Mesodermal cell (in vitro differentiated cells): ENCODE measurements around the gene TRIM17.

Experiments used
- H3K27ac ChIP-seq: 2 replicates; pipeline ENCODE4 v1.7.0; 2013; ENCODE audit warnings: mild to moderate bottlenecking, low read depth, low read length, moderate library complexity; ENCODE audit not compliant: severe bottlenecking
- H3K36me3 ChIP-seq: 2 replicates; pipeline ENCODE4 v1.7.1; 2013; ENCODE audit warnings: mild to moderate bottlenecking, low read length, moderate library complexity; ENCODE audit not compliant: control insufficient read depth, insufficient read depth
- H3K4me1 ChIP-seq: one replicate; pipeline ENCODE4 v1.7.1; 2013; ENCODE audit warnings: mild to moderate bottlenecking, low read length; ENCODE audit not compliant: insufficient read depth, control insufficient read depth, poor library complexity, severe bottlenecking
- H3K4me3 ChIP-seq: 2 replicates; pipeline ENCODE4 v1.7.0; 2013; ENCODE audit warnings: low read length, control low read depth, mild to moderate bottlenecking; ENCODE audit not compliant: insufficient read depth, poor library complexity, severe bottlenecking; ENCODE audit errors: extremely low read depth
- H3K9me3 ChIP-seq: 2 replicates; pipeline ENCODE4 v1.7.1; 2013; ENCODE audit warnings: mild to moderate bottlenecking, low read length, moderate library complexity; ENCODE audit not compliant: control insufficient read depth
- WGBS, 2 experiments: methylation state at CpG; one replicate each; pipeline ENCODE4 v1.1.5; 2013; ENCODE audit warnings: missing lambda C conversion rate in 2 of 2; ENCODE audit not compliant: insufficient coverage in 2 of 2; 5-methylcytosine and 5-hydroxymethylcytosine counted together

TRIM17 gene

DNA sequence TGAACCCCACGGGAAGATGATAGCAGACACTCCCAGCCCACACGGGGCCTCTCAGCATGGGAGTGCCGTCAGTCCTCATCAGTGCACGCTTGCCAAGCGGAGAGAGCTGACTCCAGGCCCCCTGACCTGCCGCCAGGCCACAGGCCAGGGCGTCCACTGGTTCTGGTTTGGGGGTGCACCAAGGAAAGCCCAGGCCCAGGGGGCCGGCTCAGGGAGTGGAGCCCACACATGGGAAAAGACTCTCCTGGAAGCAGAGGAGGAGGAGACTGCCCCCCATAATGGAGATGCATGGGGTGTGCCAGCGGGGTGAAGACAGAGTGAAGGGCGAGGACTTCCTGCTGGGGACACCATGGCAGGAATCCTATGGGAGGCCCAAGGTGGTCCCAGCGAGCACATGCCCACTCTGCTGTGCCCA lies 16.4 kb downstream of the TRIM17 start:
- peaks cover 82% of the 10 kb centered on the region for H3K36me3 ChIP-seq
- peaks cover 11% of the 10 kb centered on the region for H3K4me1 ChIP-seq
- H3K27ac ChIP-seq = no peak overlapping the region
- WGBS, 2 experiments = 95 to 99% methylated on average over 10 of the region's 11 CpGs
- no peaks in the 10 kb centered on the region for H3K9me3 ChIP-seq
- no peak overlapping the region for H3K4me3 ChIP-seq

DNA sequence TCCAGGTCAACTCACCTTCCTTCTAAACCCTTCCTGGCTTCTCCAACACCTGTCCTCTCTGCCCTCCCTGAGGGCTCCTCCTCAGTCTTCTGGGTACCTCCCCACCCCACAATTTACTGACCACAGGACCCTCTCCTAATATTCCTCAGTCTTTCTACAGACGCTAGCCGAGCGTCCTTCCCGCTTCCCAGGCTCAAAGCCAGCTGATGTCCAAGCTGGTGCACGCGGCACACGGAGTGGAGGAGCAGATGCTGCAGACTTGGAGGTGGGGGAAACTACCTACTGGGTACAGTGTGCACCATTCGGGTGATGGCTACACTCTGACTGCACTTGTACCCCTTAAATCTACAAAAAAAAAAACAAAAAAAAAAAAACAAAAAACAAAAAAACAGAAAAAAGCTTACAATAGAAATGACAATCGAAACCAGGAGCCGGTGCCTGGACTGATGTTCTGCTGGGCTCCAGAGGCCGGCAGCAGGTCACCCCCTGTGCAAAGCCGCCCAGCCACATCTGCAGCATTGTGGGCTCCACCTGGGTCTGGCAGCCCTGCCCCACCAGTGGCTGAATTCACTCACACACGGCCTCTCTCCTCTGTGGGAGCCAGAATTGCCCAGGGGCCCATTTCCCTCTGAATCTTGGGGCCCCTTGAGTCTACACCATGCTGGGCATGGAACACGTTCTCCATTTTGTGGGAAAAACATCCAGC lies 17.0 kb downstream of the TRIM17 start:
- Histone ChIP-seq H3K9me3 (no peaks in the 10 kb centered on the region), H3K27ac (no peak overlapping the region), H3K4me1 (peaks cover 7% of the 10 kb centered on the region), H3K36me3 (peaks cover 88% of the 10 kb centered on the region), H3K4me3 (no peak overlapping the region)
- WGBS, 2 experiments = 97% methylated on average over 9 of the region's 14 CpGs

DNA sequence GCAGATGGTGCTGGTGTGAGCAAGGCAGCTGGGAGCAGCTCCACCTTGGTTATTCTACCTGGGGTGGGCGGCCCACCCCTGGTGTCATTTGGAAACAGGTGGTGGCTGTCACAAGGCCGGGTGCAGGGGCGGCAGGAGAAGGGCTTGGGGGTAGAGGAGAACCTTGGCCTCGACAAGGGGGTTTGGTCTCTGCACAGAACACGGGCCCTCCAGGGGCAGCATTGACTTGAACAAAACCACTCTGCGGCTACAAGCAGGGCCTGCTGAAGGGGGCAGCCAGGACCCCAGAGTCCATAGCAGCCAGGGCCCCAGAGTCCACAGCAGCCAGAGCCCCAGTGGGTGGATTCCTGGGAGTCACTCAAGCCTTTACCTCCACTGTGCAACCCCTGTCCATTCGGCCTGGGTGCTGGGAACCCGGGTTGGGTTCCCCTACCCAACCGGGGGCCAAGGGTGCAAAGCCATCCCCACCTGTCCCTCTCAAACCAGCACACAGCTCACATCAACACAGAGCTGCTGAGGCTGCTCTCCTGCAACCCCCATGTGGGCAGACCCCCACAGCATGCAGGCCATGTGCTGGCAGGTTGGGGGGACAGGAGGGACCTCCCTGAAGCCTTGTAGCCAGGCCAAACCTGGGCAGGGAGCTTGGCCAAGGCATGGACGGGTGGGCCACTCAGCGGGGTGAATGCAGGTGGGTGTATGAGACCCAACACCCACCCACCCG lies 17.8 kb downstream of the TRIM17 start:
- WGBS, 2 experiments = 97 to 99% methylated on average over 7 to 11 of the region's 12 CpGs
- H3K27ac ChIP-seq = no peak overlapping the region
- H3K4me3 ChIP-seq = no peak overlapping the region
- no peaks in the 10 kb centered on the region for H3K9me3 ChIP-seq
- peaks cover 90% of the 10 kb centered on the region for H3K36me3 ChIP-seq
- peaks cover 1% of the 10 kb centered on the region for H3K4me1 ChIP-seq

DNA sequence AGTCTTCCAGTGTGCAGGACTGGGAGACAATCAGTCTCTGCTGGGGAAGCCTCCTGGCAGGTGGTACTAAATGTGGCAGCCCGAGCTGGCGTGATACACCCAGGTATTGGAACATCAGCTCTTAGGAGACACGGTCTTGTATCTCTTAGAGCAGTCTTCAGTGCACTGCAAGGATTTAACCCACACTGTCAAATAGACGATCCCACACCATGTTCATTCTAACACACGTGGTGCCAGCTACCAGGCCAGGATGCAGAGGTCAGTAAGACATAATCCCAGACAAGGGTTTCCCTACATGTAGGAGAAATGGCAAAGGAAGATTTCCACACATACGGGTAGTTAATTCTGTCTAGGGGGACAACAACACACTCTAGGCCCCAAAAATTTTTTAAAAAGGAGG lies 18.7 kb downstream of the TRIM17 start:
- WGBS, 2 experiments = 95 to 96% methylated on average over 3 to 4 of the region's 6 CpGs
- H3K36me3 ChIP-seq = peaks cover 92% of the 10 kb centered on the region
- H3K9me3 ChIP-seq = no peaks in the 10 kb centered on the region
- no peak overlapping the region for H3K27ac ChIP-seq
- H3K4me1 ChIP-seq = no peaks in the 10 kb centered on the region
- H3K4me3 ChIP-seq = no peak overlapping the region

DNA sequence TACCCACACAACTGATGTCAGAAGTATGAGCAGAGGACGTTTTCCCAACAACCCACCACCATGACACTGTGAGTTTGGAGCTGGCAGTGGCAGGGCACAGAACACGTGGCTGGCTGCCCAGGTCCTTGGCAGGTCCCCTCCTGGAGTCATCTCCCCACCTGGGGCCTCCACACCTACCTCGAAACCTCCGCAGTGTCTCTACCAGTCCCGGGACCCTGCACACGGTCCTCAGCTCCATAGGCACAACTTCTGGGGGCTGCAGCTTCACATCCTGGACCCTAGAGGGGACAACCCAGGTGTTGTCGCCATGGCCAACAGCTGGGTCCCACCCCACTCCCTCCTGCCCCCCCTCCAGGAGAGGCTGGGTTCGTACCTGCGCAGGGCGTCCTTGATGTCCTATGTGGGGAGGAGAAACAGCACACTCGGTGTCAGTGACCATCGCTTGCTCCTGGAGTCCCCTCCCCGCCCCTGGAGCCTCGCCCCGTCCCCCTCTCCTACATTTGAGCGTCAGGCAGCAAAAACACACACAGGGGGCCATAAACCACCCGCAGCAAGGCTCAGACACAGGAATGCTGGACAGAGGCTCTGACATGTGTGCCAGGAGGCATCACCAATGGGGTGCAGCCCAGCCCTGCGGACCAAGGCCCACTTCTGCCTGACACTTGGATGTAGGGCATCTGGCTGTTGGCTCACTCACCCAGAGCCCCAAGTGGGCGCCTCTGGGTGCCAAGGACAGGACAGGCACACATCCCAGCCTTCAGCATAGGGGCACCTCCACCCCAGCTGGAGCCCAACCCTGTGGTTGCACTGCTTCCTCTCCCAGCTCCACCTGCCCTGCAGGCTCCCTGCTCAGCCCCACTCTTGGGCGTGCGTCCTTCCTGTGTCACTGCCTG lies 19.6 kb downstream of the TRIM17 start:
- no peak overlapping the region for H3K27ac ChIP-seq
- no peaks in the 10 kb centered on the region for H3K9me3 ChIP-seq
- H3K4me3 ChIP-seq = no peak overlapping the region
- no peaks in the 10 kb centered on the region for H3K4me1 ChIP-seq
- 93 to 96% methylated on average over 17 to 19 of the region's 21 CpGs for WGBS, 2 experiments
- peaks cover 91% of the 10 kb centered on the region for H3K36me3 ChIP-seq

DNA sequence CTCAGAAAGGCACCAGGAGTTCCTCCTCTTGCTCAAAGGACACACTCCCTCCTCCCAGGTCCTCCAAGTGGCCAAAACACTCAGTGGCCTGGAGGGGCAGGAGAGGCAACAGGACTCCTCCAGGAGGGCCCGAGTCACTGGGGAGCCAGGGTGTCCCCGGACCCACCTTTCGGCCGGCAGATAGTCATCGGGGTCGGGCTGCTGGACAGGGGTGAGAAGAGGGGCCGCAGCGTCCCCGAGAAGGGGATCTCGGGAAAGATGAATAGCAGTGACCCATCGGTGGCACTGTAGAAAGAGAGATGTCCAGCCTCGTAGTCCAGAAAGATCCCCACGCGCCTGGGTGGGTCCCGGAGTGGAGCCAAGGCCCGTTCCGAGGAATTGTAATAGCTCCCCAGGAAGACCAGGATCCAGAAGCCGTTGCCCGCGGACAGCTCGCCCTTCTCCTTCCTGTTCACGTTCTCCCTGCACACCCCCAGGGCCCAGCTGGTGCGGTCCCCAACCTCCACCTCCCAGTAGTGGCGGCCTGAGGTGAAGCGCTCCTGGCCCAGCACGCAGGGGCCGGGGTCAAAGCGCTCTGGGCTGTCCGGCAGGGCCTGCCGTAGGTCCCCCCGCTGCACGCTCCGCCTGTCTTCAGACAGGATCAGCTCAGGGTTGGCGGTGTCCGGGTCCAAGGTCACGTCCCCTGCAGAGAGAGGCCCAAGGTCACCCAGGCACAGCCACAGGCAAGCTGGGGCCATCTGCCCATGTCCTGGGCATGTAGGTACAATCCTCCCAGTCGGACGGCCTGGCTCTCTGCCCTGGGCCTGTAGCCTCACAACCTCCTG lies 21.9 kb downstream of the TRIM17 start:
- Histone ChIP-seq H3K9me3 (no peaks in the 10 kb centered on the region), H3K27ac (no peak overlapping the region), H3K36me3 (peaks cover 68% of the 10 kb centered on the region), H3K4me3 (no peak overlapping the region), H3K4me1 (no peaks in the 10 kb centered on the region)
- 98% methylated on average over 38 of the region's 38 CpGs for WGBS, 2 experiments

DNA sequence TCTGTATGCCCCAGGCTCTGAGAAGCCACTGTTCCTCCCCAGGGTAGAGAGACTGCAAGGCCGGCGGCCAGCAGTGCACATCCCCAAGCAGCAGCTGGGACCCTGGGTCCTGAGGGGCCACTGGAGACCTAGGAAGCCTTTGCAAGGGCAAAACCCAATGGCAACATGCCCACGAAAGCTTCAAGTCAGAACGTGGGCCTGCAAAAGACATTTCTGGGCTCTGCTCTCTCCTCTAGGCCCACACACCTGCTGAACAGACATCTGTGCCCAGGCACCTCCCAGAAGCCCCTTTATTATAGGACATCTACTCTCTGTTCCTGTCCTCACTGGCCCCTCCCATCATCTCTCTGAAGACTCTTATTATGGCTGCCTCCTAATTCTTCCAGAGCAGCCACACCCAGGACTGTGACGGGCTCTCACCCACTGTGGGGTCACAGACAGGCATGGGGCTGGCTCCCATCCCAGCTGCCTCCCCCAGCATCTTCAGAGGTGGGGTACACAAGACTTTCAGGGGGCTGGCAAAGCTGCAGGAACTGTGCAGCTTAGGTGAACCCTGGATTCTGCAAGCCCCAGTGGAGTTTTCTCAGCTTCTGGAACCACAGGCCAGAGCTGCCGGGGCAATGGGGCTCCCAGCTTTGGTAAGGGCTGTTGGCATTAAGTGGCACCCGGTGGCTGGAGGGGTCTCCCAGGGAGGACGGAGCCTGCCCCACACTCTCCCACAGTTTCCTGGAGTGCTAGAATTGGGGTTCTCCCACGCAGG lies 22.7 kb downstream of the TRIM17 start:
- Histone ChIP-seq H3K36me3 (peaks cover 62% of the 10 kb centered on the region), H3K27ac (no peak overlapping the region), H3K4me3 (no peak overlapping the region), H3K9me3 (no peaks in the 10 kb centered on the region), H3K4me1 (no peaks in the 10 kb centered on the region)
- WGBS, 2 experiments = 93 to 99% methylated on average over 7 to 9 of the region's 9 CpGs

DNA sequence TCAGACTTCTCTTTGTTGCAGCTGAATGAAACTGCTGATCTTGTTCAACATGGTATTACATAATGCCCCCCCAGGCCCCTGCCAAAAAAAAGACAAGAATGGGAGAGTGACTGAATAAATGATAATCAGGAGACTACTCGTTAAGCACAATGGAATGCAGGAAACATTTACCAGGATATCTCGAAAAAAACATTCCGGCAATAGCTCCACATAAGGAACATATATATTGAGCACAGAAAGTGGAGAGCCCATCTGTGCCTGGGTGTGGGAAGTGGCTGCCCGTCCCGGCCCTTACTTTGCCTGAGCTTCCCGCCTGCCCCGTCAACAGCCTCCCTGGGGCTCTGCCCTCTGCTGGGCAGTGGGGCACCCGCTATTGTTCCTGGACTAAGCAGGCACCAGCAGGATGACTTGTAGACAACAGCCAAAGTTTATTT lies 23.4 kb downstream of the TRIM17 start:
- Histone ChIP-seq H3K4me3 (no peak overlapping the region), H3K36me3 (peaks cover 55% of the 10 kb centered on the region), H3K27ac (no peak overlapping the region), H3K9me3 (no peaks in the 10 kb centered on the region), H3K4me1 (no peaks in the 10 kb centered on the region)
- WGBS, 2 experiments = 85 to 94% methylated on average over 5 to 7 of the region's 8 CpGs

DNA sequence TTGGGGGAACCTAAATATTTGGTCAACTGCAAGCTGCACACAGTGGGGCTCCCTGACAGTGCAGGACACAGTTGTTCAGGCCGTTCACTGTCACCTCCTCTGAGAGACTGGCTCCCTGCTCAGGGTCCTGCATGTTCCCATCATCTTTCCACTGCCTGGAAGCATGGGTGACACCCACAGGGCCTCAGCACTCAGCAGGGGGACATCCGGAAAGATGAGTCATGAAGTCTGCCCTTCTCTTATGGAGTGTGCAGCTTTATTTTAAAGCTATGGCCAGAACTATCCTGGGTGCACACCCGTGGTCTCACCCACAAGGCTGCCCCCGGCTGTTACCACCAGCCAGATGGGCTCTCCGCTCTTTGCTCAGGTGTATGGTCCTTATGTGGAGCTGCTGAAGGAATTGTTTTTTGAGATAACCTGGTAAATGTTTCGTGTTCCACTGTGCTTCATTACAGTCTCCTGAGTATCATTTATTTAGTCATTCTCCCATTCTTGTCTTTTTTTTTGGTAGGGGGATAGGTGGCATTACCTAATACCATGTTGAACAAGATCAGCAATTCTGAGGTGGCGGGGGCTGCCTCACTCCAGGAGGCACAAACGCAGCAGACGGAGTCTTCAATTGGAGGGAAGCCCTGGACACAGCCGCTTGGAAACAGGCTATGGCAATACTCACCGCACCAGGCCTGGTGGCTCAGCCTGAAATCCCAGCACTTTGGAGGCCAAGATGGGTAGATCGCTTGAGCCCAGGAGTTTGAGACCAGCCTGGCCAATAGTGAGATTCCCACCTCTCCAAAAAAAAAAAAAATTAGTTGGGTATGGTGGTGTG lies 24.3 kb downstream of the TRIM17 start:
- Histone ChIP-seq H3K4me3 (no peak overlapping the region), H3K4me1 (no peaks in the 10 kb centered on the region), H3K36me3 (peaks cover 49% of the 10 kb centered on the region), H3K27ac (no peak overlapping the region), H3K9me3 (no peaks in the 10 kb centered on the region)
- WGBS, 2 experiments = 89 to 95% methylated on average over 8 to 9 of the region's 12 CpGs
